Neural cell (in vitro differentiated cells): Measurements from ENCODE around the gene ITPR2.

ENCODE experiments used
- CTCF ChIP-seq: fragments of 450-650 bp; IDR thresholded peaks from 2 replicates; pipeline ENCODE4 v1.5.1; 2014; ENCODE audit warnings: antibody characterized with exemption, mild to moderate bottlenecking, moderate library complexity; ENCODE audit not compliant: poor library complexity, severe bottlenecking
- EP300 ChIP-seq: fragments of 450-650 bp; conservative IDR thresholded peaks from 2 replicates; pipeline ENCODE4 v1.6.1; 2014; ENCODE audit warnings: antibody characterized with exemption, mild to moderate bottlenecking, moderate library complexity; ENCODE audit not compliant: poor library complexity, severe bottlenecking
- EZH2 ChIP-seq: fragments of 200-600, 300-800 bp; shearing (Covaris generic), sonication (generic); IDR thresholded peaks from 2 replicates; pipeline ENCODE4 v1.6.1; 2014; ENCODE audit warnings: antibody characterized with exemption, low read length, borderline replicate concordance, mild to moderate bottlenecking; ENCODE audit not compliant: insufficient read depth, poor library complexity, severe bottlenecking
- MXI1 ChIP-seq: fragments of 450-650 bp; conservative IDR thresholded peaks from 2 replicates; pipeline ENCODE4 v1.6.1; 2014; ENCODE audit warnings: antibody characterized with exemption, mild to moderate bottlenecking; ENCODE audit not compliant: poor library complexity, severe bottlenecking
- POLR2AphosphoS5 ChIP-seq: IDR thresholded peaks from 2 replicates; pipeline ENCODE4 v1.6.1; 2012
- RAD21 ChIP-seq: fragments of 450-650 bp; conservative IDR thresholded peaks from 2 replicates; pipeline ENCODE4 v1.6.1; 2014; ENCODE audit warnings: antibody characterized with exemption, mild to moderate bottlenecking, moderate library complexity
- REST ChIP-seq: IDR thresholded peaks from 2 replicates; pipeline ENCODE4 v1.6.1; 2012; ENCODE audit warnings: borderline replicate concordance
- TAF1 ChIP-seq: IDR thresholded peaks from 2 replicates; pipeline ENCODE4 v1.6.1; 2012; ENCODE audit warnings: low read depth

- TF ChIP-seq CTCF, result no peak
- TF ChIP-seq EZH2, result no peak
- TF ChIP-seq EP300, result no peak
- no peak for TF ChIP-seq MXI1
- no peak for TF ChIP-seq RAD21
- TF ChIP-seq POLR2AphosphoS5, result no peak
- no peak for TF ChIP-seq TAF1
- no peak for TF ChIP-seq REST
Observed at GRCh38 chr12:26826437-26826836, 6.6 kb downstream of the ITPR2 start.
